ENCODE measurements around the gene DOC2A. TPM values are rescaled to one million over a fixed set of nuclear protein-coding genes. Genes with fewer than 3 reads are reported as not detected.

Gene DOC2A
- total RNA-seq, 1 donor from 2014 or later, result 3.1 TPM

DNA sequence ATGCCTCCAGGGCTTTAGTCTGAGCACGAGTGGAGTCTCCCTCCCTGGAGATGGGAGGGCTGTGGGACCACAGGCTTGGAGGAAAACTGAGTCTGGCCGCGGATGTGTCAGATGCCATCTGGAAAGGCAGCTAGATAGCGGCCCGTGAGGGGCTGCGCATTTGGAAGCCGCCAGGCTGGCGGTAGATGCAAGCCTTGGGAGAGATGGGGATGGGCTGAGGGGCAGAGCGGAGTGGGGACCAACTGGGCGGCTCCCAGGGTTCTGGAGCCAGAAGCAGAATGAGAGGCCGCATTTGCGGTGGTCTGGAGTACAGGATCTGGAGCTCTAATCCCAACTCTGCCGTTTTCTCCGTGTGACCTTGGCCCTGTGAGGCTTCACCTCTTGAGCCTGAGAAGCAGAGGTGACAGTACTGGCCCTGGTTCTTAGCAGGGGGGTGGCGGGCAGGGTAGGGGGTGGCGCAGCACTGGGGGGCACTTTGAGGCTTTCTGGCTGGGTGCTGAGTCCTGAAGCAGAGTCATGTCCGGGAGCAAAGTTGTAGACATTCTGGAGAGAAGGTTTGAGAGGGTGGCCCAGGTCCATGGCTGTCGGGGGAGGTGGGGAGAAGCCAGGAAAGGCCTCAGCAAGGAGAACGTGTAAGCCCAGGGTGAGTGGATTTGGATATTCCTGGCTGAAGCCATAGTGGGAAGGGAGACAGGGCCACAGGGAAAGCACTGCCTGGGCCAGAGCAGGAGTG is 8.0 kb downstream of the DOC2A start:
- H3K9me3 Mint-ChIP-seq, result no peaks in the 10 kb centered on the region
- peaks cover 9% of the 10 kb centered on the region for H3K27me3 Mint-ChIP-seq (ENCODE audit: insufficient read depth, low read depth)
- no peak for DNase-seq (ENCODE audit: low spot score)
- Histone ChIP-seq H3F3A (ENCODE audit: low read depth) (no peaks in the 10 kb centered on the region), H3K4me1 (no peaks in the 10 kb centered on the region), H3K9me3 (ENCODE audit: low read depth) (no peaks in the 10 kb centered on the region), H3K36me3 (no peaks in the 10 kb centered on the region), H3K27me3 (no peaks in the 10 kb centered on the region), H4K20me1 (ENCODE audit: low read depth) (peaks cover 4% of the 10 kb centered on the region), H3K27ac (no peak overlapping the region), H3K4me3 (no peak overlapping the region), H3K4me2 (no peak overlapping the region), H3K9ac (no peak overlapping the region), H2AFZ (replicated peaks) (no peak overlapping the region), H3K79me2 (ENCODE audit: low read depth) (no peaks in the 10 kb centered on the region)
- TF ChIP-seq, protein P1, sequence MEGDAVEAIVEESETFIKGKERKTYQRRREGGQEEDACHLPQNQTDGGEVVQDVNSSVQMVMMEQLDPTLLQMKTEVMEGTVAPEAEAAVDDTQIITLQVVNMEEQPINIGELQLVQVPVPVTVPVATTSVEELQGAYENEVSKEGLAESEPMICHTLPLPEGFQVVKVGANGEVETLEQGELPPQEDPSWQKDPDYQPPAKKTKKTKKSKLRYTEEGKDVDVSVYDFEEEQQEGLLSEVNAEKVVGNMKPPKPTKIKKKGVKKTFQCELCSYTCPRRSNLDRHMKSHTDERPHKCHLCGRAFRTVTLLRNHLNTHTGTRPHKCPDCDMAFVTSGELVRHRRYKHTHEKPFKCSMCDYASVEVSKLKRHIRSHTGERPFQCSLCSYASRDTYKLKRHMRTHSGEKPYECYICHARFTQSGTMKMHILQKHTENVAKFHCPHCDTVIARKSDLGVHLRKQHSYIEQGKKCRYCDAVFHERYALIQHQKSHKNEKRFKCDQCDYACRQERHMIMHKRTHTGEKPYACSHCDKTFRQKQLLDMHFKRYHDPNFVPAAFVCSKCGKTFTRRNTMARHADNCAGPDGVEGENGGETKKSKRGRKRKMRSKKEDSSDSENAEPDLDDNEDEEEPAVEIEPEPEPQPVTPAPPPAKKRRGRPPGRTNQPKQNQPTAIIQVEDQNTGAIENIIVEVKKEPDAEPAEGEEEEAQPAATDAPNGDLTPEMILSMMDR (IDR thresholded peaks at IDR 0.05), result no peak
- TF ChIP-seq EZH2phosphoT487 (IDR thresholded peaks at IDR 0.05) (no peak), EZH2 (IDR thresholded peaks at IDR 0.05) (no peak)
- H3K36me3 Mint-ChIP-seq, result peaks cover 7% of the 10 kb centered on the region
- peak overlapping the region; percentile 86 for H3K27ac Mint-ChIP-seq
- H3K4me3 Mint-ChIP-seq, result peak overlapping the region; percentile 57
- no peaks in the 10 kb centered on the region for H3K4me1 Mint-ChIP-seq

DNA sequence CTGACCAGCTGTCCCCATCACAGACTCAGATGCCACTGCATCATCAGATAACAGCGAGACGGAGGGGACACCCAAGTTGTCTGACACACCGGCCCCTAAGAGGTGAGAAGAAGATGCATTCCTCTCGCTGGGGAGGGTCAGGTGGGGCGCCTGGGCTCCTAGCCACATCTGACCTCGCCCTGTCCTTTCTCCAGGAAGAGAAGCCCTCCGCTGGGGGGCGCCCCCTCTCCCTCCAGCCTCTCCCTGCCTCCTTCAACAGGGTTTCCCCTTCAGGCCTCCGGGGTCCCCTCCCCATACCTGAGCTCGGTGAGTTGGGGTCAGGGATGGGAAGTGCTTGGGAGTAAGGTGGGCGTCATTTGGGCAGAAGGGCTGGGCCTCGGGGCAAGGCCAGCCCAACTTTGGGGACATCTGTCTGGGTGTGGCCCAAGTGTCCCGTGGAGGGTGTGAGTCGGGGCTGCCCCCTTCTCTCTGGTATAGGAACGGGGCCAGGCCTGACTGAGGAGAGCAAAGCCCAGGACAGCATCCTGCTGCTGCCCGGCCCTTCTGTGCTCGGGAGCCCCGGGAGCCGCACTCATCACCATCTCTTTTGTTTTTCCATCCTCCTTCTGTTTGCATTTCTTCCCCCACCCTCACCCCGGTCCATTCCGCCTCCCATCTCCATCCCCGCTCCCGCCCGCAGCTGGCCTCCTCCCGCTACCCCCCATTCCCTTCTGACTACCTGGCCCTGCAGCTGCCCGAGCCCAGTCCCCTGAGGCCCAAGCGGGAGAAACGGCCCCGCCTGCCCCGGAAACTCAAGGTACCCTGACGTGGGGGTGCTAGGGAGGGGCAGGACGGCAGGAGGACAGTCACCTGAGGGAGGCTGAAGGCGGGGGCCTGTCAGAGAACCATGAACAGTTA is 9.8 kb downstream of the DOC2A start:
- no peak for TF ChIP-seq EZH2 (IDR thresholded peaks at IDR 0.05)
- TF ChIP-seq, protein P1 (IDR thresholded peaks at IDR 0.05), result peak; percentile 36
- H3K9me3 ChIP-seq (ENCODE audit: low read depth), result no peaks in the 10 kb centered on the region
- Mint-ChIP-seq H3K27ac (no peak overlapping the region), H3K9me3 (no peaks in the 10 kb centered on the region), H3K36me3 (peaks cover 4% of the 10 kb centered on the region), H3K4me3 (no peak overlapping the region), H3K4me1 (peaks cover 10% of the 10 kb centered on the region), H3K27me3 (ENCODE audit: insufficient read depth, low read depth) (peaks cover 9% of the 10 kb centered on the region)
- H4K20me1 ChIP-seq (ENCODE audit: low read depth), result peaks cover 4% of the 10 kb centered on the region
- no peak overlapping the region for H2AFZ ChIP-seq (replicated peaks)
- no peak for DNase-seq (ENCODE audit: low spot score)
- H3K27ac ChIP-seq, result no peak overlapping the region
- H3K4me1 ChIP-seq, result peaks cover 7% of the 10 kb centered on the region
- H3K9ac ChIP-seq, result no peak overlapping the region
- H3K4me2 ChIP-seq, result no peak overlapping the region
- no peaks in the 10 kb centered on the region for H3K27me3 ChIP-seq
- H3F3A ChIP-seq (ENCODE audit: low read depth), result no peaks in the 10 kb centered on the region
- no peaks in the 10 kb centered on the region for H3K36me3 ChIP-seq
- H3K4me3 ChIP-seq, result no peak overlapping the region
- peaks cover 12% of the 10 kb centered on the region for H3K79me2 ChIP-seq (ENCODE audit: low read depth)

DNA sequence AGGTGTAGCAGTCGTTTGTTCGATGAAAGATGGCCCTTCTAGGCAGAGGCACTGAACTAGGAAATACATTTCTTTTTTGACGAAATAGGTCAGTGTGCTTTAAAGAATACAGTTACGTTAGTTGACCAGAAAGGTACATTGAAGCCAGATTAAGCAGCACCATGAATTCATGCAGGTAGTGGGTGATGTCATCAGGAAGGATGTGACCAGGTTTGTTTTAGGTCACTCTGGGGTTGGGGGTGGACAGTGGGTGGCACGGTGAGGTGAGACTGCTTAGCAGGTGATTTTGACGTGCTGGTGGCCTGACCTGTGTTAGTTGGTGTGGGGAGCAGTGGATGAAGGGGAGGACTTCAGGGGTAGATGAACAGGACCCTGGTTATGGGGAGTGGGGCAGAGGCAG is 11.2 kb downstream of the DOC2A start:
- no peak overlapping the region for H3K4me3 Mint-ChIP-seq

More for the DNA sequence above, 11.2 kb downstream of the DOC2A start:
- H3K4me1 ChIP-seq, result peaks cover 9% of the 10 kb centered on the region
- no peaks in the 10 kb centered on the region for H3K9me3 ChIP-seq (ENCODE audit: low read depth)
- no peaks in the 10 kb centered on the region for H3K27me3 ChIP-seq
- Mint-ChIP-seq H3K27me3 (ENCODE audit: insufficient read depth, low read depth) (peaks cover 9% of the 10 kb centered on the region), H3K9me3 (no peaks in the 10 kb centered on the region), H3K27ac (no peak overlapping the region), H3K36me3 (peaks cover 4% of the 10 kb centered on the region), H3K4me1 (peaks cover 14% of the 10 kb centered on the region)
- H3F3A ChIP-seq (ENCODE audit: low read depth), result peaks cover 12% of the 10 kb centered on the region
- no peak for DNase-seq (ENCODE audit: low spot score)
- H3K79me2 ChIP-seq (ENCODE audit: low read depth), result peaks cover 12% of the 10 kb centered on the region
- H2AFZ ChIP-seq (replicated peaks), result no peak overlapping the region
- TF ChIP-seq EZH2phosphoT487 (IDR thresholded peaks at IDR 0.05) (no peak), EZH2 (IDR thresholded peaks at IDR 0.05) (no peak)
- TF ChIP-seq, protein P1 (IDR thresholded peaks at IDR 0.05), result no peak
- H3K9ac ChIP-seq, result no peak overlapping the region
- no peaks in the 10 kb centered on the region for H3K36me3 ChIP-seq
- peaks cover 4% of the 10 kb centered on the region for H4K20me1 ChIP-seq (ENCODE audit: low read depth)
- no peak overlapping the region for H3K4me2 ChIP-seq
- H3K4me3 ChIP-seq, result no peak overlapping the region
- no peak overlapping the region for H3K27ac ChIP-seq

Measured in neural progenitor cell (in vitro differentiated cells).